Tongue (tissue), 2 donors: ENCODE measurements around the gene MT1H. TPM values are rescaled to one million over a fixed set of nuclear protein-coding genes. Genes with fewer than 3 reads are reported as not detected.
A peak's percentile ranks its signal among the peaks of the same experiment; 100 is the strongest.
"Not testable (repeated sequence)": the region's sequence is repeated elsewhere in the genome, so short reads cannot be mapped to it uniquely, and the experiment has no call there.

ENCODE experiments used
- DNase-seq: peaks from one replicate; pipeline ENCODE4 v3.0.0-alpha.2; 2015
- total RNA-seq: library from RNA; depleted of rRNA; stranded (reverse); fragments of >200 nt; gene quantifications from one replicate; pipeline ENCODE4 v1.2.3, GENCODE V29; 2014

MT1H gene
- total RNA-seq, 1 donor from 2014 or later: not detected

DNA sequence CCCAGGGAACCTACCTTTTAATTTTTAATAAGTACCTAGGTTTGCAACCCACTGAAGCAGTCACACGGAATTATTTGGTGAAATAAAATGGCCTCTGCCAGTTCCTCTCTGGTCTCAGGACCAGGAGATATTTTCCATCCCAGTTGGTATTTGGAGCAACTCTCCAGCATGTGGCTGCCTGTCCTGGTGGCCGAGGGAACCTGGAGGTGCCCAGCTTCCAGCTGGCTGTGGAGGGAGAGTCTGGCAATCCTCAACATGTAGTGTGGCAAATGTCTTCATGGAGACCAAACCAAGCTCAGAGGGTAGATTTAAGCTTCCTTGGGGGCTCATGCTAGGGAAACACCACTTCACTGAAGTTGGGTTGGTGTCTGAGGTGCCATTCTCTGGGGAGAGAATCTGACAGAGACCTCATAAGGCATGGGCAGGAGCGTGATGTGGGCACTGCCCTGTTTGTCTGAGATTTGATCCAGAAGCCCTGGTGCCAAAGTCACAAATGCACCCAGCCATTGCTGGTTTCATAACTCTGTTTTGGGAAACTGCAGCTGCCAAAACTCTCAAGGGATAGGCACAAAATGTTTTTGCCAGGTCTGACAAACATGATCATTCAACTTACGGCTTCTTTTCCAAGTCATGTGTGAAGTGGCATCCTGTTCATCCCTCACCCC lies 15.4 kb downstream of the MT1H start:
- DNase-seq: no peak

DNA sequence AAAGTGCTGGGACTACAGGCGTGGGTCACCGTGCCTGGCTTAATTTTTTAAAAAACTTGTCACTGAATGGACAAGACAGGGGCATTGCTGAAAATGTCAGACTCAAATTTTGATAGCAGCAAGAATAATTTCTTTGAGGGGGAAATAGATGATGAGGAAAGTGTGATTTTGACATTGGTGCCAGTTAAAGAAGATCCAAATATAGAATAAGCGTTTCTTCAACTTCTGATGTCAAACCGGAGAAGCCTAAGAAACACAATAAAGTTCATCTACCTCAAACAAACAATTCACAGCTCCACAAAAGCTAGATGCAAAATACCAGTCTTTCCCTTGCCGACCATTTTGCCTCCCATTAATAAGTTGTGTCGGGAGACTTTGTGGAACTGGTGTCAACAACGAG lies 17.1 kb downstream of the MT1H start:
- no peak for DNase-seq

DNA sequence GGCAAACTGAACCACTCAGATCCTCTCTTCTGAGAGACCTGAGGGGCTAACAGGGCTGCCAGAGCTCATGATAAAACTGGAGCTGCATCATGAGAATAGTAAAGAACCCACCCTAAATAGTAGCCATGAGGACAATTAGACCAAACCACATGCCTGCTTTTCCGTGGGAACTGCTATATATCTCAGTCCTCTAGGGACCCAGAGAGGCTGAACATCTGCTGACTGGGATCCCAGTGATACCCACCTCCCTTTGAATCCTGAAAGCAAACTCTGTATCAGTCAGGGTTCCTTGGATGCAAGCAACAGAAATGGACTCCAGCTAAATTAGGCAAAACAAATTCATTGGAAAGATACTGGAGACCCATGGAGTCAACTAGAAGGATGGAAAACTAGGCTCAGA lies 19.1 kb downstream of the MT1H start:
- no peak for DNase-seq

DNA sequence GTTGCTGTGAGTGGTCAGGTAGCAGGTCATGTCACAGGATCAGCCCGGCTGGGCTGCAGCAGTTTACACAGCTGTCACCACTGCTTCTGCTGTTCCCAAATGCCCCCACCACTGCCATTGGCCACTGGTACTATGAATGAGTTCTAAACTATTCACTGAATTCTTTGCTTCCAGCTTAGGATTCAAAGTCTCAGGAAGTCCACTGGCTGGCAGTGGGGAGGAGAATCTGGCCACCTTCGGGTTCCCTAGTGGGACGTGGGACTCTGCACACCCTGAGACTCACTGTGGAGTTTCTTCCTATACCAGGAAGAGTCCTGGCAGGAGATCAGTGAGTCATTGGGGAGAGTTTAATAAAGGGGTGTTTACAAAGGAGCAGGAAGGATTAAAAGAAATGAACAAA lies 19.6 kb downstream of the MT1H start:
- no peak for DNase-seq

DNA sequence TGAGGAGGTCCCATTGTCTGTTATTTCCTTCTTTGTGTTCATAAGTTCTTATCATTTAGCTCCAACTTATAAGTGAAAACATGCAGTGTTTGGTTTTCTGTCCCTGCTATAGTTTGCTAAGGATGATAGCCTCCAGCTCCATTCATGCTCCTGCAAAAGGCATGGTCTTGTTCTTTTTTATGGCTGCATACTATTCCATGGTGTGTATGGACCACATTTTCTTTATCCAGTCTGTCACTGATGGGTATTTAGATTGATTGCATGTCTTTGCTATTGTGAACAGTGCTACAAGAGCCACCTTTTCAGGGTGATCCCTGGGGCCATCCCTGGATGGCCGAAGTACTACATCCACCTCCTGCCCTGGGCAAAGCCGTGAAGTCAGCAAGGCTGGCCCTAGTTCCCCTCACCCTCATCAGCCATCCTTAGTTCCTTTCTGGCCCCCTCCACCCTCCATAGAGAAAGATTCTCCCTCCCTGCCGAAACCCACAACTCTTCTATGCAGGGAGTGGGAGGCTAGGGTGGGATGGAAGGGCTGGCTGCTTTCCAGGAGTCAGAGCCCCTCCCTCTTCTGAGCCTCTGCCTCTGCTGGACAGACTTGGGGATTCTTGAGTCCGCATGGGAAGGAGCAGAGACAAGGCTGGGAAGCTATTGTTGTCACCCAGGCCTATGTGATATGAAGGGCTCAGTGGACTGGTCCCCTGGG lies 21.0 kb downstream of the MT1H start:
- no peak for DNase-seq

DNA sequence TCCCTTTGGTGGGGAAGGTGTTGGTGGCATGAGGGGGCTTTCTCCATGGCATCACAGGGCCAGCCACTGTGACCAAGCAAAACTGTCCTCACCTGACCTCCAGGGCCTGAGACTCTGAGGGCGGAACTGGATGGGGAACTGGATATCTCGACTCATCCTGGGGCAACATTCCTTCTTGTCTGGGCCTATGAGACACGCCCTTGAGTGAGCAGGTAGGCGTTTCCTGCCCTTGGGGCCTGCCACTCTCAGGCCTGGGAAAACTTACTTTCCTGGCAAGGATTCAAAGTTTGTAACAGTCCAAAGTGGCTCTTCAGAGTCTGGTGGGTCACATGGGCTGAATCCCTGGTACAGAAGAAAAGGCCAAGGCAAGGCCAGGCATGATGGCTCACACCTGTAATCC lies 22.3 kb downstream of the MT1H start:
- peak; percentile 31 for DNase-seq

DNA sequence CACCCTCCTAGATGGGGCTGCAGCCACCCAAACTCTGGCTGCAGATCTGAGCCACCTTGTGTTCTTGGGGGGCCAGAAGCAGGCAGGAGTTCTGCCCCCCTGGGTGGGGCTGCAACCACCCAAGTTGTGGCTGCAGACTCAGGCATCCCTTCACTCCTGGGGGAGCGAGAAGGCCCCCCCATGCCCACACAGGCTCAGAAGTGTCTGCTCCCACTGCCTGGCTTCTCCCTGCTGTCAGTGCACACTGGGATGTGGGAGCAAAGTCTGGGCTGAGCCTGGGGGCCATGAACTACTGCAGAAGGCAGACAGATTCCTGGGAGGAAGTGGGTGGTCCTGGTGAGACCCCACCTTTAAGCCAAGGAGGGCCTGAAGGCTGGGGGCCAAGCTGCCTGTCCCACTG lies 25.6 kb downstream of the MT1H start:
- no peak for DNase-seq

DNA sequence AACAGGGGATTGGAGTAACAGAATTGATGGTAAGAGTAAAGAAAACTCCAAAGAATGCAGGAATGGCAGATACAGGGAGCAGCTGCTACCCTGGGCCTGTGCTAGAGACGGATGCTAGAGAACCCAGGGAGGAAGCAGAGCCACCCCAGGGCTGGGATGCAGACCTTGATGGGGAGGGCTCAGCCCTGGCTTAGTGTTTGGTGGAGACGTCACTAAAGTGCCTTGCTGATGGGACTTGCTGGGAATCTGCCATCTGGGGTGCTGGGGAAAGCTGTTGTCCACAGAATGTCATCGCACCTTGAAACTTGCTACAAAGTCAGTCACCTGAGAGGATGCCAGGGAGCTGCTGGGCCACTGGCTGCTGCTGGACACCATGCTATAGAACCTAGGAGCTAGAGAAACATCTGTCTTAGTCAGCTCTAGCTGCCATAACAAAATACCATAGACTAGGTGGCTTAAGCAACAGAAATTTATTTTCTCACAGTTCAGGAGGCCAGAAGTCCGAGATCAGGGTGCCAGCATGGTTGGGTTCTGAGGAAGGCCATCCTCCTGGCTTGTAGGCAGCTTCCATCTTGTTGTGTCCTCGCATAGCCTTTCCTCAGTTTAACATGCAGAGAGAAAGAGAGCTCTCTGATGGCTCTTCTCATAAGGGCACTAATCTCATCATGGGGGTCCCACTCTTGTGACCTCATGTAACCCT lies 28.0 kb downstream of the MT1H start:
- DNase-seq: no peak

DNA sequence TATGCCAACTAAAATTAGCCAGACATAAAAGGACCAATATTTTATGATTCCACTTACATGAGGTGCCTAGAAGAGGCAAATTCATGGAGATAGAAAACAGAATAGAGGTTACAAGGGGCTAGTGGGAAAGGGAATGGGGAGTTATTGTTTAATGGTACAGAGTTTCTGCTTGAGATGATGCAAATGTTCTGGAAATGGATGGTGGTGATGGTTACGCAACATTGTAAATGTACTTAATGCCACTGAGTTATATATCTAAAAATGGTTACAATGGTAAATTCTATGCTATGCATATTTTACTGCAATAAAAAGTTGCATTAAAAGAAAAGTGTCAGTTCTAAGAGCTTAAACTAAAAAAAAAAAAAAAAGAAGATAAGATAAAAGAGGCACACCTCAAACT lies 30.6 kb downstream of the MT1H start:
- DNase-seq: no peak

DNA sequence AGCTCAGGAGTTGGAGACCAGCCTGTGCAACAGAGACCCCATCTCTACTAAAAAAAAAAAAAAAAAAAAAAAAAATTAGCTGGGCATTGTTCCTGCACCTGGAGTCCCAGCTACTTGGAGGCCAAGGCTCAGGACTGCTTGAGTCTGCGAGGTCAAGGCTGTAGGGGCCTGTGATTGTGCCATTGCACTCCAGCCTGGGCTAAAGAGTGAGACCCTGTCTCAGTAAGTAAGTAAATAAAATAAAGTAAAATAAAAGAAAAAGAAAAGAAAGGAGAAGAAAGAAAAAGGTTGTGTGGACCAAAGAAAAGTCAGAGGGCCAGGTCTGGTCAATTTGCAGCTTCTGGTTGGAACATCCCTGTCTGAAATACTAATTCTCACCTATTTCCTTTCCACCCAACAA lies 31.0 kb downstream of the MT1H start:
- DNase-seq: no peak

DNA sequence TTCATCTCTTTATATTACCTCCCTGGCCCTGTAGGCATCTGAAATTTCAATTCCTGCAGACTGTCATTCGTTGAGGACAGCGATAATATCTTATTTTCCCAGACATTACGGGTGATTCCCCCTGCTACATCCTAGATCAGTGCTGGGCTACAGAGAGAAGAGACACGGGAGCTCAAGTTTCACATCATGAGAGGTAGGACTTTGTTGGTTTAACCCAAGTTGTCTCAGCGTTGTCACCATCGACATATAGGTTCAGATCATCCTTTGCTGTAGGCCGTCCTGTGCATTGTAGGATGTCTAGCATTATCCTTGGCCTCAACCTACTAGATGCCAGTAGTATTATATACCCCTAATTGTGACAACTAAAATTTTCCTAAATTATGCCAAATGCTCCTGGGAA lies 31.9 kb downstream of the MT1H start:
- no peak for DNase-seq

DNA sequence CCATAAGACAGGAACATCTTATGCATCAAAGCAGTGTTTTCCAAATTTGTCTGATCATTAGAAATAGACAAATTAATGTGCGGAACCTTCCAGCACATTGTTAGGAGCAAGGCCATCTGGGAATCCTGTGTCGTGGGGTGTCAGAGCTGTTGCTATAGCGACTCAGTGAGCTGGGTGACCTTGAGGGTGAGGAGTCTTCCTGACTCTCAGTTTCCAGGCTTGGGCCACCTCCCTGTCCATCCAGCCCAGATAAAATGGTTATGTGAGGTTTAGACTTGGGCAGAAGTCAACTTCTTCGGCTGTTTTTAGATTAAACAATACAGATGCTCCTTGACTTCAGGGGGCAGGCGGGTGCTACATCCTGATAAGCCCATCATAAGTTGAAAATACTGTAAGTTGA lies 33.2 kb downstream of the MT1H start:
- no peak for DNase-seq

DNA sequence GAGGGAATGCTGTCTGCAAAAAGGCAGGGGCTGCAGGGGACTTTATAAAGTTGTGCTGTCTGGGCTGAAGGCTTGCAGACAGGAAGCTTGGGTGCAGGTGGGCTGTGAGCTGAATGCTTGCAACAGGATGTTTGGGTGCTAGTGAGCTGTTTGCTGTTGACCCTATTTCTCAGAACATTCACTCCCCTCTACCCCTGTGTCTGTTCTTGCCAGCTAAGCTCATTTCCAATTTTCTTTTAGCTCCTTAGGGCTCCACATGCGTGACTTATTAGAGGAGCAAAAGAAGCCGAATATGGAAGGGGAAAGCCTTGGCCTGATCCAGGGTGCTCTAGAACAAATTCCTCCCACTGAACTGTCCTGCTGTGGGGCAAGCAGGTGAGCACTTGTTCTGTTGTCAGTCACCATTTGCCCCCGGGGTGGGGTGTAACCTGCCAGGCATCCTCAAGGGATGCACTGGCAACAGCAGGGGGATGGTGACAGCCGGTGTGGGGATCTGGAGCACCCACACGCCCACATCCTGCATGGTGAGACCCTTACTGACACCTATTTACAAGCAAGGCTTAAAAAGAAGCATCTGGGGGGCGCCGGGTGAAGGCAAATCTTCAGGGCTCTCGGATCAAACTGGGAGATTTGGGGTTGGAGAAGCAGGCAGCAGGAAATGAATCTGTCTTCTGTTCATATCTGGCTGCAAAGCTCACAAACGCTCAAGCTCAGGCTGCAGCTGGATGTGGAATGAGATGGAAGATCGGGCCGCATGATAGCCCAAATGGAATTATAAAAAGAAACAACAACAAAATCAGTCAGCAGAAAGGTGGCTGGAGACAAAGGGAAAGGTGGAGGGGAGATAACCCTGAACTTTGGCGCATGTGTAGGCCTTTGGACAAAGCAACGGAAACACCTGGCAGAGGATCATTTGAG lies 39.2 kb downstream of the MT1H start:
- DNase-seq: no peak

DNA sequence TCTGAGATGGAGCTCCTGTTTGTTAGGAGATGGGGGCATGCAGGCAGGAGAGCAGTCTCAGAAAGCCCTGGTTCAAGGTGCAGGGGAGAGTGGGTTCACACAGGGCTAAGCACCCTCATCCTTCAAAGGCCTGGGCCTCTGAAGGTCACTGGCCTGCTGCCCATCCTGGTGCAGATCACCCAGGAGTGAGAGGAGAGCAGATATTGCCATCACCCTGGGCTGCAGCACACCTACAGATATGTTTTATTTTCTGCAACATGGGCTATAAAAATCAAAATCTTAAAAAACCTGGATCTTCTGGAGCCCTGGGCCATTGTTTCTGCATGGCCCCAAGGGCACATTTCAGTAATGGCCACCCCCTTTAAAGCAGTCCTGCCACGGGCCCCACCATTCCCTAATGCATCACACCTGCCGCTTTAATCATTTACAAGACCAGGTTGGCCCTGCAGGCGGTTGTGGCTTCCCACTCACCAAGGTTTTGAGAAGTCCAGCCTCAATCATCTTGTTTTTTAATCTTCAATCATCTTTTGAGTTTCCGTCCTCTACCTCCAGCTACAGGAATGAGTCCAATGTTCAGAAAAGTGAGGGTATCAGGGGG lies 39.9 kb downstream of the MT1H start:
- no peak for DNase-seq

DNA sequence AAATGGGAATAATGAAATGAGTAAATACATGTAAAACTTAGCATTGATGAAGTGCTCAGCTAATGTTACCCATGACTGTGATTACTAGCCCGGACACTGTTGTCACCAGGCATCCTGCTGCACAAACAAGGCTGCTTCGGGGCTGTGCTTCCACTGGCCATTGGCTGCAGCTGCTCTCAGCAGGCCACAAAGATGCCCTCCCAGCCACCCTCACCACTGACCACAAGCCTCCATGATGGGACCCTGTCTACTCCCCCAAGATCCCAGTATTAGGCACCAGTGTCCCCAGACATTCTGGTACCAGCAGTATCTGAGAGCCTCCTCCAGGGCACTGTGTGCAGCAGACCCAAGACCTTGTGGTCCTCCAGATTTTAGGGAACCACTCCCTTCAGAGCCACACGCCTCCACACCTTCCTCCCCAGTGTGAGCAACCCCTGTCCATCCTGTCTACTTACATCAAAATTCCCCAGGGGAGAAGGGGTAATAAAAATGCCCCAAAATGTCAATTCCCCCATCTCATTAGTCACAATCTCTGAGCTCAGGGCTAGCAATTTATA lies 40.6 kb downstream of the MT1H start:
- no peak for DNase-seq

DNA sequence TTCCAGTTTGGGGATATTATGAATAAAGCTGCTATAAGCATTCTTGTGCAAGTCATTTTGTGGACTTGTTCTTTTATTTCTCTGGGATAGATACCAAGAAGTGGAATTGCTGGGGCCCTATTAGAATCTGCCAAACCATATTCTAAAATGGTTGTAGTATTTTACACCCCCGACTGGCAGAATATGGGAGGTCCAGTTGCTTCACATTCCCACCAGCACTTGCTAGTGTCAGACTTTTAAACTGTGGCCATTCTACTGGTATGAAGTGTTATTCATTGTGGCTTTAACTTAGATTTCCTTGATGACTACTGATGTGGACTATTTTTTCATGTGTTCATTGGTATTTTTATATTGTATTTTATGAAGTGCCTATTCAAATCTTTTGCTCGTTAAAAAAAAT lies 42.2 kb downstream of the MT1H start:
- no peak for DNase-seq

DNA sequence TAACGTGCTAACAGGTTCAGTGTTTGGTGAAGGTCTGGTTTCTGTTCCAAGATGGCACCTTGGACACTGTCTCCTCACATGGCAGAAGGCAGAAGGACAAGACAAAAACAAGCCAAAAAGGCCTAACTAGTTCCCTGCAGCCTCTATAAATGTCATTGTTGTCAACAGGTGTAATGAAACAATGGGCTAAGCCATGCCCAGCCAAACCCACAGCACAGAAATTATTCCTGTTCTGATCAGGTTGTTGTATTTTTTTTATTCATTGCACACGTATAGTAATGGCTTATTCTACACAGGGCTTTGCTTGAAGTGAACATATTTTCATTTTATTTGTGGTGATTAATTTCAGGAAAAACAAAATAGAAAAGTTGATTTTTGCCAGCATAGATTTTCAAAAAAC lies 44.2 kb downstream of the MT1H start:
- DNase-seq: no peak

DNA sequence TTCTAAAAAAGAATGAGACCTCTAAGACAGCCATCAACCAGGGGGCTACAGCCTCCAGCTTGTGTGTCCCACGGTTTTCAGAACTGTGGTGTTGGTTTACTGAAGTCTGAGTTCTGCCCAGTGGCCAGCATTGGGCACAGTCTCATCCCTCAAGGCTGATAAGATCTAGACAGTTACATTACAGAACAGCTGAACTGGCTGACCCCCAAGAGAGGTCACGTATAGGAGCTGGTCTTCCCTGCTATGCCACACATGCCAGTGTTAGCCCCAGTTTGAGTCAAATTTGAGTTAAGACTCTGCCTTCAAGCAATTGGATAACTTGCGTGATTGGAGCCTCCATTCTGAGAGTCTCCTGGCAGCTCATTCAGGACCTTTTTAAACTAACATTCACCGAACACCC lies 45.5 kb downstream of the MT1H start:
- DNase-seq: no peak

DNA sequence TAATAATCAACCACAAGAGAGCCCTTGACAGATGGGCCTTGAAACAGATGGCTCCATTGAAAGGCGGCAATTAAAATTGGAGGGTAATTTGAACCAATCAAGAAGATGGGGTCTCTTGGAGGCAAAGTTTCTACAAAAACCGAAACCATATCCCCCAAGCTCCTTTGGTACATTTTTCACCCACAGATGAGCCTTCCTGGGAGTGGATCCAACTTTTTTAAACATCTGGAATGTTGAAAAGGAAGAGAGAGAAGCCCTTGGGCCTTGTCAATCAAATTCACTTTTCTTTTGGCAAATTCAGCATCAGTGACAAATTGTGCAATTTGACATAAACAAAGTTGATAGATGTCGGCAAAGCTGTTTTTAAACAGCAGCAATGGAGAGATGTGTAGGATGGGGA lies 47.1 kb downstream of the MT1H start:
- peak; percentile 60 for DNase-seq

DNA sequence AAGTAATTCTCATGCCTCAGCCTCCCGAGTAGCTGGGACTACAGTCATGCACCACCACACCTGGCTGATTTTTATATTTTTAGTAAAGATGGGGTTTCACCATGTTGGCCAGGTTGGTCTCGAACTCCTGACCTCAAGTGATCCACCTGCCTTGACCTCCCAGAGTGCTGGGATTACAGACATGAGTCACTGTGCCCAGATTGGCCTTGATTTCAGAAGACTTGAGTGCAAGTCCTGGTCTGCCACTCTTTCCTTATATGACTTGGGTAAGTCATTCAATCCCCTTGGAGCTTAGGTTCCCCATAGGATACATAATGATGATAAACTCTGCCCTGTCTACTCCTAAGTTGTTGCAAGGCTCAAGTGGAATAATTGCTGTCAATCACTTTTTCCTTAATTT lies 47.9 kb downstream of the MT1H start:
- DNase-seq: not testable (repeated sequence)
